Stomach (tissue), 9 donors: ENCODE results near the gene PSPN. TPM values are rescaled to one million over a fixed set of nuclear protein-coding genes. Genes with fewer than 3 reads are reported as not detected.
A peak's percentile ranks its signal among the peaks of the same experiment; 100 is the strongest.

Experiments used
- DNase-seq, 2 donors: peaks; one replicate each; pipeline versions ENCODE4 v3.0.0 to v3.0.0-alpha.2; 2013 to 2019
- H3K27ac ChIP-seq, 5 donors: fragments of 200-600 bp in 4 of 5; sonication (generic) in 4 of 5; one replicate each; pipeline ENCODE4 v1.5.1; 2013 to 2019; ENCODE audit warnings: mild to moderate bottlenecking in 1 of 5, moderate library complexity in 1 of 5
- H3K27me3 ChIP-seq, 3 donors: fragments of 200-600 bp; sonication (generic); one replicate each; pipeline ENCODE4 v1.5.1; 2017 to 2019; ENCODE audit warnings: mixed run types in 1 of 3
- H3K36me3 ChIP-seq, 4 donors: fragments of 200-600 bp; sonication (generic); 1 replicate in 3 of 4; 2 replicates in 1 of 4; pipeline ENCODE4 v1.5.1; 2016 to 2019
- H3K4me1 ChIP-seq, 4 donors: fragments of 200-600 bp; sonication (generic); one replicate each; pipeline ENCODE4 v1.5.1; 2016 to 2019
- H3K4me3 ChIP-seq, 4 donors: fragments of 200-600 bp; sonication (generic) in 3 of 4; one replicate each; pipeline ENCODE4 v1.5.1; 2016 to 2019; ENCODE audit warnings: mild to moderate bottlenecking in 1 of 4
- H3K9me3 ChIP-seq, 4 donors: fragments of 200-600 bp; sonication (generic); one replicate each; pipeline ENCODE4 v1.5.1; 2016 to 2019
- CTCF ChIP-seq, 7 experiments: fragments of 450-650 bp in 4 of 7; fragments of 200-600 bp in 3 of 7; sonication (generic) in 3 of 7; IDR thresholded peaks; one replicate each; pipeline ENCODE4 v1.5.1; 2016 to 2019; ENCODE audit warnings: antibody characterized with exemption in 7 of 7, control low read depth in 2 of 7, mild to moderate bottlenecking in 1 of 7
- EP300 ChIP-seq: sonication (generic); formaldehyde crosslinking; IDR thresholded peaks from one replicate; pipeline ENCODE4 v1.6.1; 2017; ENCODE audit warnings: antibody characterized with exemption
- POLR2A ChIP-seq, 4 donors: fragments of 450-650 bp; IDR thresholded peaks; one replicate each; pipeline ENCODE4 v1.6.1; 2016; ENCODE audit warnings: antibody characterized with exemption in 4 of 4, control low read depth in 2 of 4, mild to moderate bottlenecking in 1 of 4, moderate library complexity in 1 of 4
- POLR2AphosphoS5 ChIP-seq, 3 donors: sonication (generic); formaldehyde crosslinking; IDR thresholded peaks; one replicate each; pipeline ENCODE4 v1.6.1; 2016; ENCODE audit warnings: antibody characterized with exemption in 3 of 3
- WGBS, 5 donors: extraction: QIAGEN DNeasy Blood & Tissue Kit in 3 of 5; methylation state at CpG; one replicate each; pipeline versions ENCODE4 v1.1.5 to v1.1.7; 2013 to 2018; 5-methylcytosine and 5-hydroxymethylcytosine counted together
- intact Hi-C: fragments of 100-400 bp; cut with DNase I; formaldehyde crosslinking; loops from one replicate; pipeline ENCODE4 v1.15.1; 2023; ENCODE audit warnings: low total_unique reads
- polyA plus RNA-seq, 3 donors: library from polyadenylated mRNA; stranded (reverse); fragments of 200-250 nt; gene quantifications; one replicate each; pipeline ENCODE4 v1.2.3, GENCODE V29; 2013
- total RNA-seq, 5 donors: library from RNA; depleted of rRNA; stranded (reverse); fragments of >200 nt; gene quantifications; one replicate each; pipeline versions ENCODE4 v1.1.0 to v1.2.3, GENCODE V29; 2014 to 2016
- donor health status: healthy with polysubstance abuse.
- donor health status: Bipolar disorder and iron deficiency.
- donor health status: healthy.

PSPN gene
- total and polyA plus RNA-seq, 8 donors, result 0.92 to 2.8 (median 1.8) TPM; not detected in 1

GRCh38 chr19:6392221-6393073 is 16.7 kb upstream of the PSPN start:
- H3K9me3 ChIP-seq, result no peaks in the 10 kb centered on the region
- H3K4me3 ChIP-seq, result peak overlapping the region; percentile 75 to 89 (median 80)
- WGBS, 5 donors, result 7 to 18% (median 7%) methylated on average over 11 to 30 of the region's 30 CpGs
- H3K27me3 ChIP-seq, result no peaks in the 10 kb centered on the region
- TF ChIP-seq POLR2AphosphoS5 (IDR thresholded peaks at IDR 0.05), result no peak
- TF ChIP-seq EP300, result no peak
- no peak for TF ChIP-seq POLR2A (IDR thresholded peaks at IDR 0.05)
- TF ChIP-seq CTCF (IDR thresholded peaks at IDR 0.05), result no peak
- DNase-seq, result no peak
- H3K4me1 ChIP-seq, result peaks cover 5 to 30% (median 24%) of the 10 kb centered on the region in 4 donors
- peak overlapping the region; percentile 81 to 96 (median 95) for H3K27ac ChIP-seq
- intact Hi-C loops, result no loop called here
- H3K36me3 ChIP-seq, result peaks cover 15 to 44% (median 39%) of the 10 kb centered on the region in 4 donors

GRCh38 chr19:6387372-6387771 is 11.6 kb upstream of the PSPN start:
- H3K36me3 ChIP-seq, result peaks cover 48 to 95% (median 90%) of the 10 kb centered on the region in 4 donors
- intact Hi-C loops, result no loop called here
- TF ChIP-seq EP300 (no peak), POLR2A (IDR thresholded peaks at IDR 0.05) (no peak), CTCF (IDR thresholded peaks at IDR 0.05) (no peak), POLR2AphosphoS5 (IDR thresholded peaks at IDR 0.05) (no peak)
- no peaks in the 10 kb centered on the region for H3K27me3 ChIP-seq
- no peak for DNase-seq
- no peaks in the 10 kb centered on the region for H3K9me3 ChIP-seq
- WGBS, 5 donors, result 94 to 97% (median 96%) methylated on average over 13 to 19 of the region's 19 CpGs
- peaks cover 4 to 18% (median 13%) of the 10 kb centered on the region in 4 donors for H3K4me1 ChIP-seq
- no peak overlapping the region for H3K4me3 ChIP-seq
- no peak overlapping the region for H3K27ac ChIP-seq

- TF ChIP-seq CTCF (IDR thresholded peaks at IDR 0.05) (no peak), EP300 (no peak), POLR2AphosphoS5 (IDR thresholded peaks at IDR 0.05) (no peak), POLR2A (IDR thresholded peaks at IDR 0.05) (no peak)
- H3K36me3 ChIP-seq, result peaks cover 75 to 100% (median 100%) of the 10 kb centered on the region in 4 donors
- intact Hi-C loops, result no loop called here
- 87 to 97% (median 94%) methylated on average over 4 of the region's 4 CpGs for WGBS, 5 donors
- no peak for DNase-seq
- no peak overlapping the region for H3K4me3 ChIP-seq
- H3K27ac ChIP-seq, result no peak overlapping the region
- H3K9me3 ChIP-seq, result no peaks in the 10 kb centered on the region
- no peaks in the 10 kb centered on the region for H3K4me1 ChIP-seq
- no peaks in the 10 kb centered on the region for H3K27me3 ChIP-seq
Observed at GRCh38 chr19:6384381-6384780, 8.6 kb upstream of the PSPN start.

- WGBS, 5 donors, result 93 to 98% (median 95%) methylated on average over 19 of the region's 19 CpGs
- Histone ChIP-seq H3K4me1 (peaks cover 0 to 4% (median under 1%) of the 10 kb centered on the region in 4 donors), H3K36me3 (peaks cover 65 to 100% (median 100%) of the 10 kb centered on the region in 4 donors), H3K9me3 (no peaks in the 10 kb centered on the region), H3K27ac (no peak overlapping the region), H3K4me3 (no peak overlapping the region), H3K27me3 (no peaks in the 10 kb centered on the region)
- TF ChIP-seq CTCF (IDR thresholded peaks at IDR 0.05), result no peak
- no peak for DNase-seq
- intact Hi-C loops, result no loop called here
Observed at GRCh38 chr19:6383188-6383587, 7.5 kb upstream of the PSPN start.
